Left lobe of liver (tissue), 2 donors: ENCODE data around the gene CEP85. TPM values are rescaled to one million over a fixed set of nuclear protein-coding genes. Genes with fewer than 3 reads are reported as not detected.
"Not testable (repeated sequence)": the region's sequence is repeated elsewhere in the genome, so short reads cannot be mapped to it uniquely, and the experiment has no call there.

Experiments used
- ATAC-seq: fragments of 200-7000 bp; cut with Tn5 transposase; one replicate; pipeline ENCODE4 v1.9.1; 2020; ENCODE audit warnings: mild to moderate bottlenecking, moderate library complexity
- DNase-seq: peaks from one replicate; pipeline ENCODE4 v3.0.0-alpha.2; 2020; ENCODE audit warnings: low spot score
- total RNA-seq: library from RNA; stranded (reverse); gene quantifications from one replicate; pipeline ENCODE4 v1.2.1, GENCODE V29; 2021
- donor health status: DM: no; HTN: no; CAD: no; lungs with moderate emphysema.
- donor health status: DM: no; HTN: yes; CAD: no.

The CEP85 gene
- total RNA-seq, 1 donor from 2014 or later: 5.5 TPM

- no peak for ATAC-seq
Observed at GRCh38 chr1:26307363-26307781, 73.4 kb downstream of the CEP85 start.

GRCh38 chr1:26307966-26308899 lies 74.2 kb downstream of the CEP85 start:
- DNase-seq, ATAC-seq: not testable (repeated sequence)

More at GRCh38 chr1:26307363-26307781, 73.4 kb downstream of the CEP85 start:
- no peak for DNase-seq

DNA sequence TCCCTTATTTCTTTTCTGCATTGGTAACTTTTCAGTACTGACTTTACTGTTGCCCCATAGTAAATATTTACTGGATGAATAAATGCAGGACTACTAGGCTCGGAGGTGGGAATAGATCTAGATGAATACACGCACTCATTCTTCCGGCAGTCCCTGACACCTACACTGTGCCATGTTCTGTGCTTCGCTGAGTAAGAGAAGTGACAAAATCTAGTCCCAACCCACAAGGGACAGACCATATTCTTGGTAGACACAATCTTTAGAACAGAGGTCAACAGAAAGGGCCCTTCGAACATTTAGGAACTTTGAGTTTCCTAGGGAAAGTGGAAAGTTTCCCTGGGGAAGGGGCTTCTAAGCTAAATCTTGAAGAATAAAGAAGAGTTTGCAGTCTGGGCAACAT lies 80.5 kb downstream of the CEP85 start:
- DNase-seq (no peak), ATAC-seq (no peak)

GRCh38 chr1:26315874-26316850 lies 82.2 kb downstream of the CEP85 start:
- ATAC-seq: no peak
- no peak for DNase-seq

GRCh38 chr1:26317146-26317545 lies 83.1 kb downstream of the CEP85 start:
- ATAC-seq (no peak), DNase-seq (no peak)

DNA sequence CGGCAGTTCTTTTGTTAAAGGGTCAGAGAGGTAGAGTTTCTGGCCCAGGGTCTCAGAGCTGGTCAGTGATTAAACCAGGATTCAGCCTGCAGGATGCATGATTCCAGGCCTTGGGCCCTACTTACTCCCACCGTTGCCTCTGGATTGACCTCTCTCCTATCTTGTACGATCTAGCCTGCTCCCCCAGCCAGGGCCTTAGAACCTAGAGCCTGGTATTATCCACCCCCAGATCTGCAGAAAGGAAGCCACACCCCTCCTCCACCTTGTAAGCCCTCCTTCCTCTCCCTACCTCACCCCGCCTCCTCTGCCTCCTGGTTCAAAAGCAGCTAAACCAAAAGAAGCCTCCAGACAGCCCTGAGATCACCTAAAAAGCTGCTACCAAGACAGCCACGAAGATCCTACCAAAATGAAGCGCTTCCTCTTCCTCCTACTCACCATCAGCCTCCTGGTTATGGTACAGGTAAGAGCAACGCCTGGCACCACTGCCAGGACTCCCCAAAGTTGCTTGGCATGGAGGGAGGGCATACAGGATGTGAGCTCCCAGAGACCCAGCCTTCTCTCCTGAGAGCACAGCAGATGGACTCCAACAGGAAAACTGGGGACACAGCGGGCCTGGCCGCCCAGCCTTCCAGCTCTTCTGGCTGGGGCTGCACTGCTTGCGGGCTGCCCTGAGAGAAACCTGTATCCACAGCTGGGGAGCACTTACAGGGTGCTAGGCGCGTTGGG lies 83.8 kb downstream of the CEP85 start, which contains the start of gene CD52:
TSS of gene CD52 (plus strand) at position 347 of the 726 bp plus-strand sequence. CDS start at position 407, 60 bp downstream.
- ATAC-seq: no peak
- DNase-seq: no peak

GRCh38 chr1:26318338-26319064 lies 84.5 kb downstream of the CEP85 start:
- ATAC-seq: peak; percentile 9
- no peak for DNase-seq

GRCh38 chr1:26320896-26321295 lies 86.9 kb downstream of the CEP85 start:
- ATAC-seq (no peak), DNase-seq (no peak)

GRCh38 chr1:26321315-26322041 lies 87.5 kb downstream of the CEP85 start:
- peak; percentile 98 for ATAC-seq
- DNase-seq: peak; percentile 87

DNA sequence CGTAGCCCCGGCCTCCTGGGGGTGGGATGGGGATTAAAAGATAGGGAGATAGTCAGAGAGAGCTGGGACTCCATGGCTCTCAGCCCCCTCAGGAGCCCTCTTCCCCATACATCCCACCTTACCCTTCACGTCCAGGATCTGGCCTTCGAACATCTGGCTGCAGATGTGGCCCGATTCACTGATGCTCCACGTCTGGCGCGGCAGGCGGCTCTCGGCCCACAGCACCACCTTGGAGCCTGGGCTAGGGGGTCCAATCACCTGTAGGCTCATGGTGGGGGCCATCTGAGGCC lies 88.0 kb downstream of the CEP85 start:
- DNase-seq (no peak), ATAC-seq (no peak)

- DNase-seq (no peak), ATAC-seq (no peak)
Observed at GRCh38 chr1:26323382-26323781, 89.4 kb downstream of the CEP85 start.

DNA sequence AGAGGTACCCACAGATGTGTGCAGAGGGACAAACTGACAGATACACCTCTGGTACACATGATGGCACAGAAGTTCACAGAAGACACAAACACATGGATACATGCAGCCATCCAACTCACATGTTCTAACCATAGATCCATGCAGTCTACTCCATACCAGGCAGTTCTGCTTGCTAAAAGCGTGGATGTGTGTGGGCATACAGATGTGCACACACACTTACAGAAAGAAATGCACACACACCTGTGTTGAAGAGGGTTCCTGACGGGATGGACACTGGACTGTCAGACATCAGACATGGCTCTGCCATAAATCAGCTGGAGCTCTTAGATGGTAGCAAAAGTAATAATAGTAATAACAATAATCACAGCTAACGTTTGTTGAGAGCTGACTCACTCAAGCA lies 90.5 kb downstream of the CEP85 start:
- no peak for ATAC-seq
- DNase-seq: no peak

- DNase-seq (no peak), ATAC-seq (no peak)
Observed at GRCh38 chr1:26327956-26328362, 94.0 kb downstream of the CEP85 start.

Other genes with a start within 250 kb of the CEP85 start
- 23.1 TPM for gene PAFAH2, start 236.1 kb upstream of the CEP85 start, total RNA-seq
- gene EXTL1, start 212.4 kb upstream of the CEP85 start, total RNA-seq: not detected
- 0.33 TPM for gene SLC30A2, start 188.1 kb upstream of the CEP85 start, total RNA-seq
- 0.20 TPM for gene TRIM63, start 166.6 kb upstream of the CEP85 start, total RNA-seq
- 6.3 TPM for gene PDIK1L, start 122.4 kb upstream of the CEP85 start, total RNA-seq
- gene FAM110D, start 75.1 kb upstream of the CEP85 start, total RNA-seq: 0.28 TPM
- gene C1orf232, start 65.2 kb upstream of the CEP85 start, total RNA-seq: not detected
- gene ZNF593, start 64.3 kb upstream of the CEP85 start, total RNA-seq: 23.7 TPM
- not detected for gene ZNF593OS, start 62.4 kb upstream of the CEP85 start, total RNA-seq
- gene CNKSR1, start 56.7 kb upstream of the CEP85 start, total RNA-seq: 0.63 TPM
- gene CATSPER4, start 43.6 kb upstream of the CEP85 start, total RNA-seq: not detected
- 31.5 TPM for gene SH3BGRL3, start 45.9 kb downstream of the CEP85 start, total RNA-seq
- gene UBXN11, start 72.4 kb downstream of the CEP85 start, total RNA-seq: 7.8 TPM
- gene CD52, start 83.8 kb downstream of the CEP85 start, total RNA-seq: 3.0 TPM
- 0.18 TPM for gene CRYBG2, start 119.9 kb downstream of the CEP85 start, total RNA-seq
- gene ZNF683, start 138.6 kb downstream of the CEP85 start, total RNA-seq: not detected
- gene LIN28A, start 176.6 kb downstream of the CEP85 start, total RNA-seq: 1.1 TPM
- gene DHDDS, start 198.1 kb downstream of the CEP85 start, total RNA-seq: 25.9 TPM
- 84.3 TPM for gene HMGN2, start 238.2 kb downstream of the CEP85 start, total RNA-seq